Astrocyte (in vitro differentiated cells and primary cell): ENCODE results near the gene AUTS2.

ENCODE experiments used
- CTCF ChIP-seq: IDR thresholded peaks from 2 replicates; pipeline ENCODE4 v1.5.1; 2011; ENCODE audit warnings: low read depth, mild to moderate bottlenecking, inconsistent platforms, low read length, moderate library complexity; ENCODE audit not compliant: insufficient read depth
- EZH2 ChIP-seq: IDR thresholded peaks from 2 replicates; pipeline ENCODE4 v1.6.1; 2012; ENCODE audit warnings: mild to moderate bottlenecking, low read length, inconsistent platforms; ENCODE audit not compliant: insufficient read depth

GRCh38 chr7:70607281-70607680, 1009.0 kb downstream of the AUTS2 start:
- TF ChIP-seq EZH2 (no peak), CTCF (no peak)
